HG03139 (cell line): ENCODE measurements around the gene EIF3J.

Source experiments
- ATAC-seq: cut with Tn5 transposase; IDR thresholded peaks from one replicate; pipeline ENCODE4 v1.9.1; 2021; ENCODE audit not compliant: unreplicated experiment

EIF3J gene

GRCh38 chr15:44593042-44593736 is 56.2 kb downstream of the EIF3J start:
- no peak for ATAC-seq

DNA sequence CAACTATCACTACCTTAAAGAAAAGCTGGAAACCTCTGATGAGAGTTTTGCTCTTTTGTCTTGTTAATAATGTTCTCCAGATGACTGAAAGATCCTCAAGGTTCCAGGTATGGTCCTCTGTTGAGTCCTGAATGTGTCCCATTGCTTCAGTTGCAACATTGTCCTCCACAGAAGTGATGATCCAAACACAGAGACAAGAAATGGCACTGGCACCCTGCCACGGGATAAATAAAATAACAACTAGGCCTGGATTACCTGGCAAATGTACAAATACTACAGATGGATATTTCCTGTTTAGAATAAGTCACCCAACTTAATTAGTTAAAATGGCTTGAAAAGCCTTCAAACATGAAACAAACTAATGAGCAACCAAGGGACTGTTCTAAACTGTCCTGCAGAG is 58.3 kb downstream of the EIF3J start:
- ATAC-seq: no peak

GRCh38 chr15:44595656-44596510 is 58.9 kb downstream of the EIF3J start:
- ATAC-seq: no peak

- no peak for ATAC-seq
These were observed 59.6 kb downstream of the EIF3J start for GRCh38 chr15:44596511-44597010.

DNA sequence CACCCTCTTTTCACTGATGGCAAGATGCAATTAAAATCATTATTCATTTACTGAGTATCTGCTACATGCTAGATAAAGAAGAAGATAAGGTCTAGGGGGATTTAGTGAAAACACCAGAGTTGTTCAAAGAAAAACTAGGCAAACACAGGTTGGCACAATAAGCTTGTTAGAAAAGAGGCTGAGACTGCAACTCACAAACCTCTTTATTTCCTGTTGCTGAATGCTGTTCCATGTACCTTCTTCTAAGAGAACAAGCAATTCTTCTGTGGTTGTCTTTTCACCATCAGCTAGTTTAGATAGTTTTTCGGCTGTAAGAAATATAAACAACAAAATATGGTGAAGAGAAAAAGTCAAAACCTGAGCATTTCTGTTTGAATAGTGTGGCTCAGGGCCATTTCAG is 61.1 kb downstream of the EIF3J start:
- ATAC-seq: no peak

- ATAC-seq: no peak
These were observed 61.9 kb downstream of the EIF3J start for GRCh38 chr15:44598892-44599291.

DNA sequence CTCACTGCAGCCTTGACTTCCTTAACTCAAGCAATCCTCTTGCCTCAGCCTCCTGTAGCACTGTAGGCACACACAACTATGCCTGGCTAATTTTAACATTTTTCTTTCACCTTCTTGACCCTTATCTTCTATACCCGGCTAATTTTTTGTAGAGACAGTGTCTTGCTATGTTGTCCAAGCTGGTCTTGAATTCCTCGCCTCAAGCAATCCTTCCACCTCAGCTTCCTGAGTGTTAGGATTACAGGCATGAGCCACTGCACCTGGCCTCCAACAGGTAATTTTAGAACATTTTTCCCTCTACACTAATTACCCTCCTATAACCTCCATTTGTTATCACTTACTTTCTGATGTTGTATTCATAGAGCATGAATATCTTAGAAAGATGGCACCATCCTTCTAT is 66.2 kb downstream of the EIF3J start:
- no peak for ATAC-seq

DNA sequence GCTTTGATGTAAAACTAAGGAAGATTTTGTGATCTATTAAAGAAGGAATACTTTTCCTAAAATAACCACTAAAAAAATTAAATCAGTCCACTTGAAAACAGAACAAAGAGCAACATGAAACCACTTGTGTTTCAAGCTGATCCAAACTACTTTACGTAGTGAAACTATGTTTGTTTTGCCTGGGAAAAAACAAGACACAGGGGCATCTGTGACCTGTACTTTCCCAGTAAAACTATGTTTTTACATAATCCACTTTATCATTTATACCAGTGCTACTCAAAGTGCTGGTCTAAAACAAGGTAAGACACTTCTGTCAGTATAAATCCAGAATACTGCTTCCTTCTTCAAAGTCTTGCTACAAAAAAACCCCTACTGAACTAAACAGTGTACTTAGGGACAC is 69.8 kb downstream of the EIF3J start:
- ATAC-seq: no peak
